Activated CD4-positive, CD25-positive, alpha-beta regulatory T cell treated with anti-CD3 and anti-CD28 coated beads, Interleukin-2, amount 50 U/mL, for 24 hours (primary cell): ENCODE data around the gene PA2G4.
"Not testable (repeated sequence)": the region's sequence is repeated elsewhere in the genome, so short reads cannot be mapped to it uniquely, and the experiment has no call there.

Source experiments
- ATAC-seq, 2 donors: fragments of 150-1000 bp; cut with Tn5 transposase; one replicate each; pipeline ENCODE4 v1.10.0; 2021; ENCODE audit warnings: mild to moderate bottlenecking in 1 of 2, moderate library complexity in 1 of 2

PA2G4 gene

GRCh38 chr12:56104109-56104814 is at the start of gene PA2G4:
Gene PA2G4, plus strand, starts transcription at chr12:56104559. Its CDS starts 179 bp downstream, at chr12:56104738.
- ATAC-seq: peak; percentile 94 to 96

- ATAC-seq: not testable (repeated sequence)
These were observed 44.4 kb upstream of the PA2G4 start for GRCh38 chr12:56059964-56060363.

- no peak for ATAC-seq
These were observed 42.4 kb upstream of the PA2G4 start for GRCh38 chr12:56061982-56062381.

- ATAC-seq: no peak
These were observed 41.4 kb upstream of the PA2G4 start for GRCh38 chr12:56062996-56063395.

GRCh38 chr12:56071648-56072047 is 32.7 kb upstream of the PA2G4 start:
- ATAC-seq: no peak

GRCh38 chr12:56074396-56074795 is 30.0 kb upstream of the PA2G4 start:
- ATAC-seq: no peak

GRCh38 chr12:56077966-56078365 is 26.4 kb upstream of the PA2G4 start:
- not testable (repeated sequence) for ATAC-seq

- no peak for ATAC-seq
These were observed 25.9 kb upstream of the PA2G4 start for GRCh38 chr12:56078427-56078826.

- ATAC-seq: peak; percentile 60 to 63
These were observed 25.2 kb upstream of the PA2G4 start for GRCh38 chr12:56078931-56079722.

- peak; percentile 77 to 86 for ATAC-seq
These were observed 24.4 kb upstream of the PA2G4 start, which contains the start of gene ERBB3 for GRCh38 chr12:56079723-56080555. Gene ERBB3, plus strand, starts transcription at chr12:56080165. Its CDS starts 136 bp downstream, at chr12:56080301.

GRCh38 chr12:56080556-56081138 is 23.7 kb upstream of the PA2G4 start:
- no peak for ATAC-seq

GRCh38 chr12:56081393-56082347 is 22.7 kb upstream of the PA2G4 start:
- ATAC-seq: no peak

GRCh38 chr12:56082382-56082781 is 22.0 kb upstream of the PA2G4 start:
- ATAC-seq: no peak

GRCh38 chr12:56082967-56083366 is 21.4 kb upstream of the PA2G4 start:
- ATAC-seq: no peak

- peak in 1 of 2 donors; percentile 49 for ATAC-seq
These were observed 19.3 kb upstream of the PA2G4 start for GRCh38 chr12:56084958-56085543.

- no peak for ATAC-seq
These were observed 18.3 kb upstream of the PA2G4 start for GRCh38 chr12:56086096-56086495.

GRCh38 chr12:56086608-56087007 is 17.8 kb upstream of the PA2G4 start:
- no peak for ATAC-seq

GRCh38 chr12:56087220-56087619 is 17.1 kb upstream of the PA2G4 start:
- ATAC-seq: no peak

GRCh38 chr12:56097738-56098137 is 6.6 kb upstream of the PA2G4 start:
- no peak for ATAC-seq

GRCh38 chr12:56098592-56098991 is 5.8 kb upstream of the PA2G4 start:
- ATAC-seq: no peak

GRCh38 chr12:56099787-56100186 is 4.6 kb upstream of the PA2G4 start:
- no peak for ATAC-seq
